HEK293T (cell line): ENCODE results near the gene AGBL4.

Experiments used
- ARNT ChIP-seq: fragments of 450-650 bp; IDR thresholded peaks from 2 replicates; pipeline ENCODE4 v1.6.1; 2017; ENCODE audit warnings: mild to moderate bottlenecking
- BHLHE40 ChIP-seq: fragments of 450-650 bp; IDR thresholded peaks from 2 replicates; pipeline ENCODE4 v1.6.1; 2016; ENCODE audit warnings: mild to moderate bottlenecking, moderate library complexity, borderline replicate concordance
- FOXA1 ChIP-seq: fragments of 450-650 bp; IDR thresholded peaks from 2 replicates; pipeline ENCODE4 v1.6.1; 2016; ENCODE audit warnings: mild to moderate bottlenecking
- FOXK2 ChIP-seq: fragments of 450-650 bp; IDR thresholded peaks from 2 replicates; pipeline ENCODE4 v1.6.1; 2016; ENCODE audit warnings: mild to moderate bottlenecking
- FOXM1 ChIP-seq: fragments of 450-650 bp; IDR thresholded peaks from 2 replicates; pipeline ENCODE4 v1.6.1; 2017; ENCODE audit warnings: mild to moderate bottlenecking, borderline replicate concordance
- NFRKB ChIP-seq: fragments of 450-650 bp; IDR thresholded peaks from 2 replicates; pipeline ENCODE4 v1.6.1; 2016; ENCODE audit warnings: mild to moderate bottlenecking, moderate library complexity
- SUZ12 ChIP-seq: fragments of 450-650 bp; IDR thresholded peaks from 2 replicates; pipeline ENCODE4 v1.6.1; 2016; ENCODE audit warnings: mild to moderate bottlenecking
- TARDBP ChIP-seq: fragments of 450-650 bp; IDR thresholded peaks from 2 replicates; pipeline ENCODE4 v1.6.1; 2016
- ZNF384 ChIP-seq: fragments of 450-650 bp; IDR thresholded peaks from 2 replicates; pipeline ENCODE4 v1.6.1; 2016

- TF ChIP-seq FOXM1, result no peak
- no peak for TF ChIP-seq TARDBP
- no peak for TF ChIP-seq SUZ12
- TF ChIP-seq ZNF384, result no peak
- no peak for TF ChIP-seq BHLHE40
- TF ChIP-seq ARNT, result no peak
- TF ChIP-seq FOXA1, result no peak
- TF ChIP-seq NFRKB, result no peak
- TF ChIP-seq FOXK2, result no peak
Measured at GRCh38 chr1:48775831-48776392, 1247.8 kb downstream of the AGBL4 start.
